ENCODE data around the gene VAV3.

DNA sequence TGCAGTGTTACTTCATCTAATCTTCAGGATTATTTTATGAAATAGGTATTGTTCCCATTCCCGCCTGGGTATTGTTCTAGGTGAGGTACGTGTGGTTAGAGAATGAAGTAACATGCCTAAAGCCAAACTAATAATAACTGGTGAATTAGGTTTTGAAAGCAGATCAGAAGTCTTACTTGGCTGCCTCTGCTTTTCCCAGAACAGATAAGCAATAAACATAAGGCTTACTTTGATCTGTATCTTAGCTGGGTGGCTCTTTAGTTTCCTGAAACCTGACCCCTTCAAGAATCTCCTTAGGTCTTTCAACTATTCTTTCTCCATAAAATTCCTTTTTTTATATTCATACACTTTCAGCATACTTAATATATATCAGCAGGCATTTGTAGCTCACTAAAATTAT lies 65.3 kb downstream of the VAV3 start:
- TF ChIP-seq, protein P1, sequence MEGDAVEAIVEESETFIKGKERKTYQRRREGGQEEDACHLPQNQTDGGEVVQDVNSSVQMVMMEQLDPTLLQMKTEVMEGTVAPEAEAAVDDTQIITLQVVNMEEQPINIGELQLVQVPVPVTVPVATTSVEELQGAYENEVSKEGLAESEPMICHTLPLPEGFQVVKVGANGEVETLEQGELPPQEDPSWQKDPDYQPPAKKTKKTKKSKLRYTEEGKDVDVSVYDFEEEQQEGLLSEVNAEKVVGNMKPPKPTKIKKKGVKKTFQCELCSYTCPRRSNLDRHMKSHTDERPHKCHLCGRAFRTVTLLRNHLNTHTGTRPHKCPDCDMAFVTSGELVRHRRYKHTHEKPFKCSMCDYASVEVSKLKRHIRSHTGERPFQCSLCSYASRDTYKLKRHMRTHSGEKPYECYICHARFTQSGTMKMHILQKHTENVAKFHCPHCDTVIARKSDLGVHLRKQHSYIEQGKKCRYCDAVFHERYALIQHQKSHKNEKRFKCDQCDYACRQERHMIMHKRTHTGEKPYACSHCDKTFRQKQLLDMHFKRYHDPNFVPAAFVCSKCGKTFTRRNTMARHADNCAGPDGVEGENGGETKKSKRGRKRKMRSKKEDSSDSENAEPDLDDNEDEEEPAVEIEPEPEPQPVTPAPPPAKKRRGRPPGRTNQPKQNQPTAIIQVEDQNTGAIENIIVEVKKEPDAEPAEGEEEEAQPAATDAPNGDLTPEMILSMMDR (IDR thresholded peaks at IDR 0.05) = no peak
- TF ChIP-seq POLR2A (IDR thresholded peaks at IDR 0.05) = no peak

All from heart left ventricle (tissue), 13 donors.